NCI-H1417 treated with DMSO at 0.1 percent for 48 hours (cell line): ENCODE results near the gene OLIG3.

Experiments used
- DNase-seq: peaks from one replicate; lab custom pipeline; 2025; lab: John Stamatoyannopoulos, UW

OLIG3 gene

DNA sequence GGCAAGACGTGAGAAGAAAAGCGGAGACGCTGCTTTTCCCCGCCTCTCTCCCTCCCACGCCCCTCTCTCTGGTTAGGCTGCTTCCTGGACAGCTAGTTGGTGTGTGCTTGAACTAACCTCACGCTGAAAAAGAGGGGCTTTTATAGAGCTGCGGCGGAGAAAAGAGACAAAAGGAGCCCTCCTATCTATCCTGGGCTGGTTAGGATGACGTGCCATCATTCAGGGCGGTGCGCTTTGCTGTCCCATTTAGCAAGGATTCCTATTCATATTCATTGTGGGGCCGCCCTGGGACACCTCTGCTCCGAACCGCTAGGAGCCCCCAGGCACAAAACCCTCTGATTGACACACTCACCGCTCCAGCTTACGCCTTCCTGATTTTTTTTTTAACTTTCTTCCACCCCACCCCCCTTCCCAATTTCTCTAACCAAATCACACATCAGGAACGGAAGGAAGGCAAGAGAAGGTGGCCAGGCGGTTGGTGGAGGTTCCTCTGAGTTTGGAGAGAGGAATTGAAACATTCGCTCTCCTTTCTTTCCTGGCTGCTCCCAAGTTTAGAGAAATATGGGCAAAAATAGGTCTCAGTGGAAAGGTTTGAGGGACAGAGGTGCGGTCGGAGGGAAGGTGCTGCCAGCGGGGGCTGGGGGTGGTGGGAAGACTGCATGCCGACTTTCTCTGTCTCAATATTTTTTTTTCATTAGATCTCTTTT is at the start of gene OLIG3:
Gene OLIG3, minus strand, starts transcription at position 114 of the 707 bp plus-strand sequence. CDS start 224 bp downstream, outside the sequence.
- no peak for DNase-seq

DNA sequence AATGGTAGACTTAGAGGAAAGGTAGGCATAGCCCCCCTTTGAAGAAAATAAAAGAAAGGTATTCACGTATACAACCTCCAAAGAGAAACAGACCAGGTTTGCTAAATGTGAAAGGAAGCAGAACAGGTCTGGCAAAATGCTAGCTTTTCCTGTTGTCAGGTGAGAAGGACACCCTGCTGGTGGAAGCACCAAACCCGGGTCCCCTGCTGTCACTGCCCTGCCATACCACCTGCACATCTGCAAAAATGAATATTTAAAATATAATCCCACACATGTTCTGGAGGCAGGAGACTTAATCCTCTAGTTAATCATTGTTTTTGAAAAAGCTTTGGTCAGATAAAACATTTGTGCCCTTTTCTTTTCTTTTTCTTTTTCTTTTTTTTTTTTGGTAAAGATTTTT is 48.9 kb upstream of the OLIG3 start:
- no peak for DNase-seq

DNA sequence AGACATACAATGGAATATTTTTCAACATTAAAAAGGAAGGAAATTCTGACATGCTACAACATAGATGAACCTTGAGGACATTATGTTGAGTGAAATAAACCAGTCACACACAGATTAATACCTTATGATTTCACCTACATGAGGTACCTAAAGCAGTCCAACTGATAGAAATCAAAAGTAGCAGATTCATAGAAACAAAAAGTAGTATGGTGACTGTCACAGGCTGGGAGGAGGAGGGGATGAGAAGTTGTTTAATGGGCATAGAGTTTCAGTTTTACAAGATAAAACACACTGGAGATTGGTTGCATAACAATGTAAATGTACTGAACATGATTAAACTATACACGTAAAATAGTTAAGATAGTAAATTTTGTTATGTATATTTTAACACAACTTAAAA is 48.5 kb upstream of the OLIG3 start:
- no peak for DNase-seq

DNA sequence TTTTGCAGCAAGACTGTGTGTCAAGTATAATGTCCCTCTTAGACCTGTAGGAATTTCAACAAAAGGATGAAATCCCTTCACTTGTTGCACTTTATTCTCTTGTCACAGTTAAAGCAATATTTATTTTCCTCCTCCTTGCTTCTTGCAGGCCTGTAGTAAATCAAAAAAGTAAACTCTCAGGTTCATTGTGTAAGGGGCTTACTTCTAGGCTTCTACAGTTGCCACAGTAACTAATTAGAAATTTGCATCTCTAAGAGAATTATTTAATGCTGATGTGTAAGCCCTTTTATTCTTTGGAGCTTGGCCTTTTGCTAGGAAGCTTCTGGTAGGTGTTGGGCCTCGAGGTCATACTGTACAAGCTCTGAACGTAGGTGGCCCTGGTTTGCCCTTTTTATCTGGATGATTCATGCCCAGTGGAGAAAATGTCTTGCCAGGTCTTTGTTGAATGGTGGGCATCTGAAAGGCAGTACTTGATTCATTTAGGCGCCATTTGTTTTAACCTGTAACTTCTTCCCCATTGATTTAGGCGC is 47.4 kb upstream of the OLIG3 start:
- no peak for DNase-seq

DNA sequence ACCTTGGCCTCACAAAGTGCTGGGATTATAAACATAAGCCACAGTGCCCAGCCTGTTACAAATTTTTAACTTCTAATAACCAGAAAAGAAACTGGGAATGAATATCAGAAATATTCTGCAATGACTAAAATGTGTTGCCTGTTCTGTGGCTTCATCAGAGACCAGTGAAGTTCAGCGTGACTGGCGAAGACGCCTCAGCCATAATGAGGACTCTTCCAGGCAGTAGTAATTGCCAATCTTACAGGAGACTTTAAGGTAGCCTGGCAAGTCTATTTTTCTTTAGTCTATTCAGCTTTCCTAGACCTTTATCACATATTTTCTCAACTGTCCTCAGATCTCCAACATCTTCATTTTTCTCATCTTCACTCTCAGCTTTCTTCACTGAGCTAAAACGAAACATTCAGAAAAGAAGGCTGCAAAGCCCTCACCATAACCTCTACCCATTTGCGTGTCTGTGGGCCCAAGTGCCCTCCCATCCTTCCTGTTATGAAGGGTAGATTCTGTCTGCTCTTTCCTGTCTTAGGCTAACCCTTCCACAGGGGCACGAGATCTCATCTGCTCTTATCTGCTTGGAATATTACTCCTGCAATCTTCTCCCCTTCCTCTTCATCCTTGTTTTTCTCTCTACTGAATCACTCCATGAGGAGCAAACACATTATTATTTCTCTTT is 42.0 kb upstream of the OLIG3 start:
- no peak for DNase-seq

DNA sequence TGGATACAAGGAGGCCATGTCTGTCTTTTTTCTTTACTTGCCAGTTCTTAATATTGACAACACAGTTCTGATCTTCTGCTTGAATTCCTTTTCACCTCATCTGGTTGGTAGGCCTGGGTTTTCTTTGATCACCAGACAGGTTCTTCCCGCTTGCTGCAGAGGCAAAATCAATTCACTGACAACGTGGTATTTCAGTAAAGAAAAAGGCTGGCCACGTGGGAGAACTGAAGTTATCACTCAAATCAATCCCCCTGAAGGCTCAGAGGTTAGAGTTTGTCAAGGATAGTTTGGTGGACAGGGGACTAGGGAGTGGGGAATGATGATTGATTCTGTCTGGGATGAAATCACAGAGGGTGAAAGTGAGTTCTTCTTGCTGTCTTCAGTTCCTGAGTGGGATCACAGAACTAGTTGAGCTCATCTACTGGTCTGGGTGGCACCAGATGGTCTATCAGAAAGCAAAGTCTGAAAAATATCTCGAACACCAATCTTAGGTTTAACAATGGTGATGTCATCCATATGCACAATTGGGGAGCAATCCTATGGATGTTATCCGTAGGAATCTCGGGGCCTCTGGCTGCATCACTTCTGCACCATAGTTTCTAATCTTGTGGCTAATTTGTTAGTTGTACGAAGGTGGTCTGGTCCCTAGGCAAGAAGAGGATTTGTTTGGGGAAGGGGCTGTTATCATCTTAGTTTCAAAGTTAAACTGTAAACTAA is 37.3 kb upstream of the OLIG3 start:
- no peak for DNase-seq

DNA sequence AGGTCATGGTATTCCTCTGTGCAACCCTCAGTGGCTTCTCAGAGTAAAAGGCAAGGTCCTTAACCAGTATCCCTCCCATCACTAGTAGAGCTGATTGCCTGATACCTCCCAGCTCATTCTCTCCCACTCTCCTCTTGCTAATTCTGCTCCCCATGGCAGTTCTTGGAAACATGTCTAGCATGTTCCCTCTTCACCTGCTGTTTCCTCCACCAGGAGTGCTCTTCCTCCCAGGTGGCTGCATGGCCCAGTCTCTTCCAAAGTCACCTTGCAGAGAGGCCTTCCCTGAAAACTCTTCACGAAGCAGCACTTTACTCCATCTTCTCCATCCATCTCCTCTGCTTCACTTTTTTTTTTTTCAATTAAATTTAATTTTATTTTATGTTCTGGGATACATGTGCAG is 36.2 kb upstream of the OLIG3 start:
- DNase-seq: no peak

DNA sequence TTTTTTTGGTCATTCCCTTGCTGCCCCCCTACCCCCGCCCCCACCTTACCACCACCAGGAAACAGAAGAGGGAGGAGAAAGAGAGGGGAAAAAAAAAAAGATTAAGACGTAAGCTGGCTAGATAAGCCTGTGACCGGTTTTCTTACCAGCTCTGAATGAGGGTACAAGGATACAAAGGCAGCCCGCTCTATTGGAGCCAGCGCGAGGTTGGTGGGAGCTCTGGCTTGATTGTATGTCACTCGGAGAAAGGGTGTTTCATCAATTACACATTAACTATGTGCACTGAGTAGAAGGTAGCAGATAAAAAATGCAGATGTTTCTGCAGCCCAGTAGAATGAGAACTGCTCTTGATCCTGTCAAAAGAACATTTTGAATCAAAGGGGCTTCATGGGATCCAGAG is 28.6 kb upstream of the OLIG3 start:
- no peak for DNase-seq

DNA sequence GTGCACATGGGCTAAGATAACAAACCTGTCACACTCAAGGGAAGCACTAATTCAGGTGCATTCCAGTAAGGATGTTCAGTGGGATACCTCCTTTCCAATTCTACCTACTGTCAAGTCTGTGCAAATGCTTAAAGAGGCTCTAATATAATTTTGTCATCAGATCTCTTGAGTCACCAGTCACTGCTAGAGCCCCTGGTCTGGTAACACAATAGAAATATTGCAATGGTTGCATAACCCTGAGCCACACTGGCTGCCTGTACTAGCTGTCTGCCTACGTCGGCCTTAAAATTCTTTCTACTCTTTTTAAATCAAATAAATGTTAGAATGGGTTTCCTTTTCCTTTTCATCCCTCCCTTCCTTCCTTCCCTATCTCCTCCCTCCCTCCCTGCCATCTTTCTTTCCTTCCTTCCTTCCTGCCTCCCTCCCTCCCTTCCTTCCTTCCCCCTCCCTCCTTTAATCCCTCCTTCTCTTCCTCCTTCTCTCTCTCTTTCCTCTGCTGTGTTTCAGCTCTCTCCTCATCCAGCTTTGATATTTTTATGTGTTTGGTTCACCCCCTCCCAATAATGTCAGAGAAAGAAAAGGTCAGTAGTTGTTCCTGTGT is 28.1 kb upstream of the OLIG3 start:
- no peak for DNase-seq

DNA sequence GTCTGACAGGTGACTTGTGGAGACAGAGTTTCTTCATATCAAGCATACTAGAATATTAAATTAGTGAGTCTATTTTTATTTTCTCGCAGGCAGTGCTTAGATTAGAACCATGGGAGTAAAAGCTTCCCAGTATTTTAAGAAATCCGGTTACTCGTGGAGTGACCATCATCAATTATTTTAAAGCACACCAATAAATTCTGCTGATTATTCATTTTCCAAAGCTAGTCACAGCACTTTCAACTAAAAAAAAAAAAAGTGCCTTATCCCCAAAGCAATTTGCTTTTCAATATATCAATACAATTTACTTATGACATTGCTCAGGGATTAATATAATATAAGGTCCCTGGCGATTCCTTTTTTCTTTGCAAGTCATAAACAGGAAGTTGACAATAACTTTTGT is 26.3 kb upstream of the OLIG3 start:
- no peak for DNase-seq

DNA sequence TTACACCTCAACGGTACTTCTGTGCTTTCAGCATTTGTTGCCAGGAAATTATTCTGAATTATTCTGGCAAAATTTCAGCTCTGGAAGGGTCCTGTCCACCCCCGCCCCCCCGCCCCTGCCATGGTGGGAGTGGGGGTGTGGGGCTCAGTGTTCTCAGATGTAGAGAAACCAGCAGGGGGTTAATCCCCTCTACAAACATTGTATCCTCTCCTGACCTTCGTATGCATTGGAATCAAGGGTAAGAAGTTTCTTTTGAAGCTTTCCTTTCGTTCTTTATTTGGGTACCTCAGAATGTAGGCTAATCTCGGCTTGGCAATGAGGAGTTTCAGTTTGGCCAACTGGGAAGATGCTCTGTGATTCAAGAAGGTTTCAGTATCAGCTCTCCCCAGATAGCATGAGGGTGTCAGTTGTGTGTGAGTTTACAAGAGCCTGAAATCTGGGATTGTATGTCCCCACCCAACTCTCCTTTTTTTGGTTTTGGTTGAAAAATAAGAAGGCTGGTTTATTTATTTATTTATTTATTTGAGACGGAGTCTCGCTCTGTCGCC is 25.5 kb upstream of the OLIG3 start:
- no peak for DNase-seq

DNA sequence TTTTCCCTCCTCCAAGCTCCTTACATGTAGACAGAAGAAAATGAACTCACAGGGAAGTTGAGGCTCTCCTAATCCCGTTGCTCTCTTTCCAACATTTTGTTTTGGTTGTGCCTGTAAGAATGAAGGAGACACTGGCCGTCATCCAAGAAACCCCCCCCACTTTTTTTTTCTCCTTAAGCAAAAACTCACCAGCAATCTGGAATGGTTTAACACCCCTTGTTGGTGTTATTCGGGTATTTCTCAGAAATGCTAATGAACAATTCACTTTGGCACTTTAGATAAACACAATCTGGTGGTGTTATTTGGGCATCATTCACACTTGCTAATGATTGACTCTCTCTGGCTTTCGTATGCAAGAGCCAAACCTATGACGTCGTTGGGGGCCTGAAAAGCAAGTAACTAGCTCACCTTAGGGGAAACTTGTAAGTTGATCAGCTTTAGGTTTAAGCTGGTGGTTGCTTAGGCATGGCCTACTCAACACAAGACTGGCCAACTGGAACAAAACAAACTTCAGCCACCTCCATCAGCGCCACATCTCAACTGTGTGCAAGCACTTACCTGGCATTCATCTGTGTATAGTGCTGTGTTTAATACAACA is 24.3 kb upstream of the OLIG3 start:
- DNase-seq: no peak

DNA sequence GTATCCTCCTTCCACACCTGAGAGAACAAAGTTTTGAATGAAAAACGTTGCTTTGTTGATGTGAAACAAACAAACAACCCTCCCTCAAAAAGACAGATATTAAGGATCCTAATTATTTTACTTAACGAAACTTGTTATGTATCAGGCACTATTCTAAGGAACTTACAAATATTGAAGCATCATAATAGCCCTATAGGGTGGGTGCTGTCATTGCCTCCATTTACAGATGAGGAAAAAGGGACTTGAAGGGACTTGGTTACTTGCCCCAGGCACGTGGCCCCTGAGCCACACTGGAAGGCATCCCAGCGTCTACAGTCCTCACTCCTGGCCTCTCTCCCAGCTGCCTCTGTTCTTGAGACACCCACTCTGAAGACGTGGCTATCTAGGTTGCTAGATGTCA is 20.2 kb upstream of the OLIG3 start:
- no peak for DNase-seq

DNA sequence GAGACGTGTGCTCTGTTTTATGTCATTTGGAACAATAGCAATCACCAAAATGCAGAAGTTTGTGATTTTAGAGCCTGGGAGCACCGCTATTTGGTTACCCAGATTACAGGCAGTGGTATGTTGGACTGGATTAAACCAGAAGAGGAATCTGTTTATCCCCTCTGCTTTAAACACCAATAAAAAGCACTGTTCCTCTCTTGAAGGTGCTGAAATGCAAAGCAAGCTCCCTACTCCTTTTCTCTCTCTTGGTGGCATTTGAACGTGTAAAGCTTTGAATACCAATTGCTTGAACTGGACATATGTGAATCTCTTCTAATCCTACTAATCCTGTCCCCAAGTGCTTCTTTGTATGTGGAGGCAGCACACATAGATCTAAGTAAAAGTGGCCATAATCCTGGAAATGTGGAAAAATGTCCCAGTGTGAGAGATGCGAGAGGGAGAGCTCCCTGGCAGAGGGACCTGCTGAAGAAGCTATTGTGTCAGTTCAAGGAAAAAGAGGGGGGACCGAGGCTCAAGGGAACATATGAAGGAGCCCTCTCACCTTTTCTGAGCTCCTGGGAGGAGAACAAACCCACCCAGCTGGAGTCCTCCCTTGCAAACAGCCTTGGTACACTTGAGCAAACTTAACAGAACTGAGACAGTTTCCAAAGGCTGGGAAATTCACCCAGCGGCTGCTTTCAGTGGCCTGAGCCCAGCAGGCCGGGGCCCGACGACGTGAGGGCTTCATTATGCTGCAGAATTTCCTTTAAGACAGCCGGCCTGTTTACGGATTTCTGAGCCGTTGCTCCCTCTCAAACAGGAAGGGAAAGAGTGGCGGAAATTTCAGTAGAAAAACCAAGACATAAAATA is 18.8 kb upstream of the OLIG3 start:
- DNase-seq: no peak

DNA sequence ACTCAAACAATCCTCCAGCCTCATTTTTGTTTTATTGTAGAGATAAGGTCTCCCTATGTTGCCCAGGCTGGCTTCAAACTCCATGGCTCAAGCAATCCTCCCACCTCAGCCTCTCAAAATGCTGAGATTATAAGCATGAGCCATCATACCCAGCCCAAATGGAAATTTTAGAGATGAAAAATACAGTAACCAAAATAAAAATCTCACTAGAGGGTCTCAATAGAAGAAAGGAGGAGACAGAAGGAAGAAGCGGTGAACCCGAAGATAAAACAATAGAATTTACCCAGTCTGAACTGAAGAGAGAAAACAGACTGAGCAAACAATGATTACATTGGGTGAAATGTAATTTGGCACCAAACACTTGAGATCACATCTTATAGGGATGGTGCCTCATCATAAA is 16.7 kb upstream of the OLIG3 start:
- DNase-seq: no peak

DNA sequence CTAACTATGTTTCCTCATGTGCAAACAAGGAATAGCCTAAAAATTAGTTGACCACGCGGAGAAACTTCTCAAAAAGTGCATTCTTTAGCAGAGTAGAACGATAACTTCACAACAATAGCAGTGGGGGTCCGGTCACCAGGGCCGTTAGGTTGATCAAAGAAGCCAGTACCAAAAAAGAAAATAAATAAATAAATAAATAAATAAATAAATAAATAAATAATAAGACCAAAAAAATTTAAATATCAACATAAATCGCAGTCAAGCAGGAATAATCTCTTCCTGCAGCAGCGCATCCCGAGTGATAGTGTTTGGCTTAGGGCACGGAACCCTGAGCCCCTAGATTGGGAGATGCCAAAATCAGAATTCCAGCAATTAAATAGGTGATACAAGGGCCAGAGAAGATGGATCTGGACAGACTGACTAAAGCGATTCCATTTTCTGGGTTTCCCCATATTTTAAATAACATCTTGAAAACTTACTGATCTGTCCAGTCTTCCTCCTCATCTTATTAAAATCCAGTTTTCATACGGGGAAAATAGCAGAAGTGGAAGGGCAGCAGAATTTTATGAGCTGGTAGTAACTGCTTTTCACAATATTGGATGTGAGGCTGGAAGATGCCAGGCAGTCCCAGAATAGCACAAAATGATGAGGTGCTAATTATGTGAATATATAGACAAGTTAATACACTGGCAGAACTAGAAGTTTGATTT is 4.4 kb upstream of the OLIG3 start:
- DNase-seq: no peak

DNA sequence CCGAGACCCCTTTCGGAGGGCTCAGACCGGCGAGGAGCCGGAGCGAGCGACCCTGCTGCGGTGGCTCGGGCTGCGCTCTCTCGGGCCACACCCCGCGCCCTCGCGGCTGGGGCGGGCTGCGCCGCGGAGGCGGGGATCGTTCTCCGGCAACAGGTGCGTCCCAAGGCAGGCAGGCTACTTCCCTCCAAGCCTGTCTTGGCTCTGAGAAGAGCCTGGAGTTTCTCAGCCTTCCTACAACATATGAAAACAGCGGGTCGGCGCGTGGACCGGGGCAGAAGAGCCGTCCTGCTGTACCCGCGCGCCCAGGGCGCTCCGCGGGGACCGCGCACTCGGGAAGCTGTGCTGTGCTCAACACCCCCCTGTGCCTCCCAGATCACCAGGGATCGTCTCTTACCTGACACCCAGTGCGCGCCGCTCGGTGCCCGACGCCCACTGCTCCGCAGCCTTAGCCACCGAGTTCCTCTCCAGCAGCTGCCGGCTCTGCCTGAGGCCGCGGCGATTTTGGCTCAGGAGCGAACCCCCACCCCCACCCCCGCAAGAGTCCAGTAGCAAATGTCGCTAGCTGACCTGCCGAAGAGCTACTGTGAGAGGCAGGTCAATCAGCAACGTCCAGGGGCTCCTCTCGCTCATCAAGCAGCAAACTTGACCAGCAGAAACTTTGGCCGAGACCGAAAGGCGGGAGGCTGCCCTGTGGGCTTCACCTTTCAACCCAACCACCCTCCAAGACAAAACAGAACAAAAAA is 3.7 kb upstream of the OLIG3 start:
- DNase-seq: no peak

DNA sequence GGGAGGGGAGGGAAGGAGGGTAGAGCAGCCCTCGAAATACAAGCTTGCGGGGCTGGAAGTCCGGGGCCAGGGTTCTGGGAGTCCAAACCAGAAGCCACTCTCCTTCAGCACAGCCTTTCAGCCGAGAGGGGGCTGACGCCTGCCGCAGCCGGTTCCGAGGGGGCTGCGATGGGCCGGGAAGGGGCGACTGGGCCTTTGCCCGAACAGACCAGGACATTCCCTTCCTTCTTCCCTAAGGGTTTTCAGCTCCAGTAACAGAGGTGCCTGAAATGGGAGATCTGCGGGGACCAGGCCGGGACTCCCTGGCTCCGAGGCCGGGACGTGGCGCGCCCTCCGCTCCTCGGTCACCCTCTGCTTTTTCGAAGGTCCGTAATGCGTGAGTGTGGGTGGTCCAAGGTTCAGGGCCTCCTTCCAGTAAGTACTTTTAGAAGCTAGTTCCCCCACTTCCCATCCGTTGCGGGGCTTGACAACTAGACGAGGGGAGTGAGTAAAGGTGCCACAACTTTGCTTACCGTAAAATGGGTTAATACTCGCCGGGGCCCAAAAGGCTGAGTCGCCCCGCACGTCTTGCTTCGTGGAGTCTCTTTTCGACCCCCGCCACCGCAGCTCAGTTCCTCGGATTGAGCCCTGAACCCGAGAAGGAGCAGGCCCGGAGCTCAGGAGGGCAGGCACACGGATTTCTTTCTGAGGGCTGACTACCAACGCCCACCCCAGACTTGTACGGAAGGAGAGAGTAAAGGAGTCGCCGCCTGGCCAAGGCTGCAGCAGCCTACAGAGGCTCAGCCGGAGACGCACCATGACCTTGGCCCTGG is 2.9 kb upstream of the OLIG3 start:
- DNase-seq: no peak

DNA sequence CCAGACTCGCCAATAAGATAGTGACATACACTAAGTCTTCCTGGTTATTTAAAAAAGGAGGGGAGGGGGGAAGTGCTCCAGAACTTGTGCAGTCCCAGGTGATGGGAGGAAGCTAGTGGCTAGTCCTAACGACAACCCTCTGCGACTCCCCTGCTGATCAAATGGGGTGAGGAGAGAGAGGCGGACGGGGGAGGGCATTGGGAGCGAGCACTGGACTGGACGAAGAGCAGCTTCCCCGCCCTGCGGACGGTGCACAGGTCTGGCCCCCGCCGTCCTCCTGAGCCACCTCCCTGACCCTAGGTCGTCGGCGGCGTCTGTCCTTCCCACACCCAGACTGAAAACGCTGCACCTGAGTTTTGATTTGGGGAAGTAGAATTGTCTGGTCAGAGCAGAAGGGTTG is 2.2 kb upstream of the OLIG3 start:
- no peak for DNase-seq
